PC-9 (cell line): ENCODE data around the gene GYPB.
"Not testable (repeated sequence)": the region's sequence is repeated elsewhere in the genome, so short reads cannot be mapped to it uniquely, and the experiment has no call there.

Source experiments
- EZH2 ChIP-seq: fragments of 200-600 bp; sonication (generic); IDR thresholded peaks from 2 replicates; pipeline ENCODE4 v1.8.0; 2017; ENCODE audit warnings: antibody characterized with exemption, low read depth
- TF ChIP-seq, protein P1 (sequence below): fragments of 200-600 bp; sonication (generic); conservative IDR thresholded peaks from 2 replicates; pipeline ENCODE4 v1.6.1; 2017; ENCODE audit warnings: mixed run types, antibody characterized with exemption, mild to moderate bottlenecking, moderate library complexity

DNA sequence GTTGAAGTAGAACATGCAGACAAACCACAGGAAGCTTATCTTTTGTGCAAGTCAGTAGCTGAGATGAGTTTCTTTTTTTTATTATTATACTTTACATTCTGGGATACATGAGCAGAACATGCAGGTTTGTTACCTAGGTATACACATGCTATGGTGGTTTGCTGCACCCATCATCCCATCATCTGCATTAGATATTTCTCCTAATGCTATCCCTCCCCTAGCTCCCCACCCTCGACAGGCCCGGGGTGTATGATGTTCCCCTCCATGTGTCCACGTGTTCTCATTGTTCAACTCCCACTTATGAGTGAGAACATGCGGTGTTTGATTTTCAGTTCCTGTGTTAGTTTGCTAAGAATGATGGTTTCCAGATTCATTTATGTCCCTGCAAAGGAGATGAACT, 11.5 kb upstream of the GYPB start:
- TF ChIP-seq, protein P1, sequence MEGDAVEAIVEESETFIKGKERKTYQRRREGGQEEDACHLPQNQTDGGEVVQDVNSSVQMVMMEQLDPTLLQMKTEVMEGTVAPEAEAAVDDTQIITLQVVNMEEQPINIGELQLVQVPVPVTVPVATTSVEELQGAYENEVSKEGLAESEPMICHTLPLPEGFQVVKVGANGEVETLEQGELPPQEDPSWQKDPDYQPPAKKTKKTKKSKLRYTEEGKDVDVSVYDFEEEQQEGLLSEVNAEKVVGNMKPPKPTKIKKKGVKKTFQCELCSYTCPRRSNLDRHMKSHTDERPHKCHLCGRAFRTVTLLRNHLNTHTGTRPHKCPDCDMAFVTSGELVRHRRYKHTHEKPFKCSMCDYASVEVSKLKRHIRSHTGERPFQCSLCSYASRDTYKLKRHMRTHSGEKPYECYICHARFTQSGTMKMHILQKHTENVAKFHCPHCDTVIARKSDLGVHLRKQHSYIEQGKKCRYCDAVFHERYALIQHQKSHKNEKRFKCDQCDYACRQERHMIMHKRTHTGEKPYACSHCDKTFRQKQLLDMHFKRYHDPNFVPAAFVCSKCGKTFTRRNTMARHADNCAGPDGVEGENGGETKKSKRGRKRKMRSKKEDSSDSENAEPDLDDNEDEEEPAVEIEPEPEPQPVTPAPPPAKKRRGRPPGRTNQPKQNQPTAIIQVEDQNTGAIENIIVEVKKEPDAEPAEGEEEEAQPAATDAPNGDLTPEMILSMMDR: not testable (repeated sequence)
- not testable (repeated sequence) for TF ChIP-seq EZH2
